Fibroblast of peridontal ligament (primary cell): Measurements from ENCODE around the gene KIF6.
"Not testable (repeated sequence)": the region's sequence is repeated elsewhere in the genome, so short reads cannot be mapped to it uniquely, and the experiment has no call there.

Experiments used
- DNase-seq: peaks from one replicate; pipeline ENCODE4 v3.0.0-alpha.2; 2010; ENCODE audit errors: extremely low read depth

The KIF6 gene

DNA sequence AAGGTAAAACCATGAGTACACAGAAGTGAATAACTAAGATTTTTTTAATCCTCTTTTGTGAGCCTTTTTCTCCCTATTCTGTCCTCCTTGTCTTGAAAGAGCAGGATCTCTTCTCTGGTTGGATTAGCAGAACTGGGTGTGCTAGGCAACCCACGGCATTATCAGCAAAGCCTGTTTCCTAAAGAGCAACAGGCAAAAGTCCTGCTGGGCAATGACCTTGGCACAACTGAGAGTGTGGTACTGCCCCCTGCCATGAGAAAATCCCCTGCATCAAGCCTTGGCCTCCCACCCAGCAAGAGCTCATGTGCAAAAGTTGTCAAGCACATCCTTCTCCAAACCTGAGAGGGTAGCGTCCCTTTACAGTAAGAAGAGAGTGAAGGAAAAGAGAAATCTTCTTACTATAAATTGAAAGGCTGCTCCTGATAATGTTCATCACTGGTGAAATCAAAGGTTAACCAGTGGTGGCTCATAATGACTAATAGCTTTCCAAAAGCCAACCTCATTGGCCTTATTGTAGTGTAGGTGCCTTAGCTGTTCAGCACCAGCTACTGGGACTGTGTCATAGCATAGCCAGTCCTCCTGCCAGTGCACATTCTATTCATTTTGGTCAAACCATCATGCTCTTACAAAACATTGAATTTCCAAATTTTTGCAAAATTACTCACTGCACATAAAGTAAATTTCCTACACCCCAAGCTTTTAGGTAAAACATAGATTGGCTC lies 17.1 kb downstream of the KIF6 start:
- peak; percentile 57 for DNase-seq

- DNase-seq: no peak
Measured at GRCh38 chr6:39706819-39707335, 18.3 kb downstream of the KIF6 start.

DNA sequence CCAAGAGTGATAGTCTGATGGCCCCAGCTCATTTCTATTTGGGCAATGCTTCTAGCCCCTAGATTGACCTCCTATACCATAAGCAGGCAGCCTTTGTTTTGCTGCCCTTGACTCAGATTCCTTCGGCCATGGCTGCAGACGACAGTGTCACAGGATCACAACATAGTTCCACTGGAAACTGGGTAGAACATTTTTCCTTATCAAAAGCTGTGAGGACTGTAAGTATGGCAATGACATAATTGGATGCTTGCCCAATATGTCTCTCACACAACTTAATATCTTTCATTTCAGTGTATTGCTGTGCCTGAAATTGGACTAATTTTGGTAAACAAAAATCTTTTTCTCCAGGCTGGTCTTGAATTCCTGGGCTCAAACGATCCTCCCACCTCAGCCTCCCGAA lies 22.9 kb downstream of the KIF6 start:
- DNase-seq: no peak

- DNase-seq: no peak
Measured at GRCh38 chr6:39700362-39700761, 24.8 kb downstream of the KIF6 start.

DNA sequence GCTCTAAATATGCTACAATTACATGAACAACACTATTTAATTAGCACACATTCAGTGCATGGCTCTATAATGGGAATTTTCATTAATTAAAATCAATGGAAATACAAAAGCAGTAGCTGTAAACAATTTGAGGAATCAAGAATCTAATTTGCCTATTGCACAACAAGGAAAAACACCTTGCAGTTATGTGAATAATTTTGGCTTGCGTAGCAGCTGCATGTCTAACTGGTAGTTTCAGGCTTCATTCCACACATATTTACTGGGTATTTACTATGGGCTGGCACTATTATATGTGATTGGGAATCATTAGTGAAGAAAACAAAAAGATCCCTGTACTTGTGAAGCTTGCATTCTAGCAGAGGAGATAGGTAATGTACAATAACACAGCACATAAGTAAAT lies 26.4 kb downstream of the KIF6 start:
- no peak for DNase-seq

GRCh38 chr6:39696986-39697788 lies 28.0 kb downstream of the KIF6 start:
- no peak for DNase-seq

GRCh38 chr6:39695447-39695846 lies 29.8 kb downstream of the KIF6 start:
- no peak for DNase-seq

GRCh38 chr6:39693206-39693605 lies 32.0 kb downstream of the KIF6 start:
- DNase-seq: no peak

- DNase-seq: peak; percentile 94
Measured at GRCh38 chr6:39688494-39688893, 36.7 kb downstream of the KIF6 start.

GRCh38 chr6:39686976-39687375 lies 38.2 kb downstream of the KIF6 start:
- no peak for DNase-seq

GRCh38 chr6:39685938-39686337 lies 39.3 kb downstream of the KIF6 start:
- DNase-seq: no peak

DNA sequence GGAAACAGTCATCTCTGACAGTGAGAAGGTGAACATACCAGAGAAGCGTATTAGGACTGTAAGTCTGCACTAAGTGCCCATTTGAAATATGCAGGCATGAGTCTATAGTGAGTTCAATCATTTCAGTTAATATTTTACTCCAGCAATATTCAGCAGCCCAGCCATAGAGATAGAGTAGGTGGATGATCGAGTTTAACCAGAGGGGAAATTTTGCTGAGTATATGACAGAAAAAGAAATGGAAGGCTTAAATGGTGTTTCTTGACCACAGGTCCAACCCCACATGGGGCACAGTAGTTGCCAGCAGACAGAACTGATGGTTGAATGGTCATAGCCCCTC lies 39.8 kb downstream of the KIF6 start:
- no peak for DNase-seq

- peak; percentile 63 for DNase-seq
Measured at GRCh38 chr6:39684790-39685488, 40.3 kb downstream of the KIF6 start.

GRCh38 chr6:39681674-39682121 lies 43.5 kb downstream of the KIF6 start:
- peak; percentile 55 for DNase-seq

GRCh38 chr6:39678914-39679313 lies 46.3 kb downstream of the KIF6 start:
- DNase-seq: no peak

GRCh38 chr6:39677318-39677717 lies 47.9 kb downstream of the KIF6 start:
- not testable (repeated sequence) for DNase-seq

GRCh38 chr6:39670519-39670918 lies 54.7 kb downstream of the KIF6 start:
- no peak for DNase-seq

DNA sequence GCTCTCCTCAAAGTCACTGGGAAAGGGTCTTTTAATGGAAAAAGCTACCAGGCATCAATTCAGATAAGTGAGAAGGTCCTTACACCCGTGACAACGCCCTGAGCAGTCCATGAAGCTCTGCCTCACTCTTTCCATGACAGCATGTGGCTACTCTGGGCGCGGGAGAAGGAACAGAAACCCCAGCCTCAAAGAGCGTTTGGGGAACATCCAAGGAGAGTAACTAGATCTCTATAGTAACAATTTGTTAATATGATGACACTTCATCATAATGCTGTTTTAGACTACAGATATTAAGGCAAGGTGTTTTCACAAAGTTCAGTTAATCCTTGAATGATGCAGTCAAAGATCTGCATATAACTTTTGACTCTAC lies 55.2 kb downstream of the KIF6 start:
- DNase-seq: no peak

- DNase-seq: peak; percentile 21
Measured at GRCh38 chr6:39669207-39669972, 55.8 kb downstream of the KIF6 start.

- DNase-seq: no peak
Measured at GRCh38 chr6:39666706-39667489, 58.3 kb downstream of the KIF6 start.

GRCh38 chr6:39665861-39666260 lies 59.3 kb downstream of the KIF6 start:
- DNase-seq: peak; percentile 69
